Spleen (tissue), 7 donors: ENCODE data around the gene FKBP2.
A peak's percentile ranks its signal among the peaks of the same experiment; 100 is the strongest.

ENCODE experiments used
- CTCF ChIP-seq, 11 experiments: fragments of 200-600 bp in 7 of 11; fragments of 450-650 bp in 4 of 11; sonication (generic) in 4 of 11; IDR thresholded peaks in 8 of 11; conservative IDR thresholded peaks in 3 of 11; 1 replicate in 7 of 11; 2 replicates in 4 of 11; pipeline versions ENCODE4 v1.4.0 to v1.8.0; 2016 to 2021; ENCODE audit warnings: antibody characterized with exemption in 11 of 11, inconsistent platforms in 4 of 11, mild to moderate bottlenecking in 1 of 11
- POLR2A ChIP-seq, 3 donors: fragments of 450-650 bp; IDR thresholded peaks; one replicate each; pipeline ENCODE4 v1.5.1; 2017; ENCODE audit warnings: antibody characterized with exemption in 3 of 3, mild to moderate bottlenecking in 1 of 3
- POLR2AphosphoS5 ChIP-seq, 3 donors: sonication (generic); formaldehyde crosslinking; IDR thresholded peaks; one replicate each; pipeline ENCODE4 v1.5.1; 2017; ENCODE audit warnings: antibody characterized with exemption in 3 of 3
- donor health status: DM: no; HTN: no; CAD: no; lungs with moderate emphysema.
- donor health status: DM: no; HTN: no; CAD: no.
- donor health status: DM: no; HTN: no; CAD: no.

GRCh38 chr11:64203421-64204079 lies 37.3 kb upstream of the FKBP2 start:
- no peak for TF ChIP-seq POLR2A (IDR thresholded peaks at IDR 0.05)
- no peak for TF ChIP-seq CTCF (IDR thresholded peaks at IDR 0.05 in 8 of 11, conservative IDR thresholded peaks at IDR 0.05 in 3 of 11)
- peak in 1 of 3 donors; percentile 32 for TF ChIP-seq POLR2AphosphoS5 (IDR thresholded peaks at IDR 0.05)
